Stomach (tissue), 4 donors: Measurements from ENCODE around the gene SRPRA.

Source experiments
- EP300 ChIP-seq: sonication (generic); formaldehyde crosslinking; IDR thresholded peaks from one replicate; pipeline ENCODE4 v1.6.1; 2017; ENCODE audit warnings: antibody characterized with exemption
- POLR2A ChIP-seq, 4 donors: fragments of 450-650 bp; IDR thresholded peaks; one replicate each; pipeline ENCODE4 v1.6.1; 2016; ENCODE audit warnings: antibody characterized with exemption in 4 of 4, control low read depth in 2 of 4, mild to moderate bottlenecking in 1 of 4, moderate library complexity in 1 of 4
- POLR2AphosphoS5 ChIP-seq, 3 donors: sonication (generic); formaldehyde crosslinking; IDR thresholded peaks; one replicate each; pipeline ENCODE4 v1.6.1; 2016; ENCODE audit warnings: antibody characterized with exemption in 3 of 3
- TF ChIP-seq, protein P1 (sequence below), 7 experiments: fragments of 450-650 bp in 4 of 7; fragments of 200-600 bp in 3 of 7; sonication (generic) in 3 of 7; IDR thresholded peaks; one replicate each; pipeline ENCODE4 v1.5.1; 2016 to 2019; ENCODE audit warnings: antibody characterized with exemption in 7 of 7, control low read depth in 2 of 7, mild to moderate bottlenecking in 1 of 7

- TF ChIP-seq, protein P1, sequence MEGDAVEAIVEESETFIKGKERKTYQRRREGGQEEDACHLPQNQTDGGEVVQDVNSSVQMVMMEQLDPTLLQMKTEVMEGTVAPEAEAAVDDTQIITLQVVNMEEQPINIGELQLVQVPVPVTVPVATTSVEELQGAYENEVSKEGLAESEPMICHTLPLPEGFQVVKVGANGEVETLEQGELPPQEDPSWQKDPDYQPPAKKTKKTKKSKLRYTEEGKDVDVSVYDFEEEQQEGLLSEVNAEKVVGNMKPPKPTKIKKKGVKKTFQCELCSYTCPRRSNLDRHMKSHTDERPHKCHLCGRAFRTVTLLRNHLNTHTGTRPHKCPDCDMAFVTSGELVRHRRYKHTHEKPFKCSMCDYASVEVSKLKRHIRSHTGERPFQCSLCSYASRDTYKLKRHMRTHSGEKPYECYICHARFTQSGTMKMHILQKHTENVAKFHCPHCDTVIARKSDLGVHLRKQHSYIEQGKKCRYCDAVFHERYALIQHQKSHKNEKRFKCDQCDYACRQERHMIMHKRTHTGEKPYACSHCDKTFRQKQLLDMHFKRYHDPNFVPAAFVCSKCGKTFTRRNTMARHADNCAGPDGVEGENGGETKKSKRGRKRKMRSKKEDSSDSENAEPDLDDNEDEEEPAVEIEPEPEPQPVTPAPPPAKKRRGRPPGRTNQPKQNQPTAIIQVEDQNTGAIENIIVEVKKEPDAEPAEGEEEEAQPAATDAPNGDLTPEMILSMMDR (IDR thresholded peaks at IDR 0.05), result no peak
- no peak for TF ChIP-seq POLR2A (IDR thresholded peaks at IDR 0.05)
- no peak for TF ChIP-seq POLR2AphosphoS5 (IDR thresholded peaks at IDR 0.05)
- TF ChIP-seq EP300, result no peak
Observed at GRCh38 chr11:126254819-126255218, 13.9 kb downstream of the SRPRA start.
